GM12872 (cell line): Measurements from ENCODE around the gene GNG7.

Experiments used
- CTCF ChIP-seq: IDR thresholded peaks from 3 replicates; pipeline ENCODE4 v1.5.1; 2011; ENCODE audit warnings: low read depth, mild to moderate bottlenecking, low read length, moderate library complexity; ENCODE audit not compliant: insufficient read depth

The GNG7 gene

GRCh38 chr19:2511570-2511969, 190.9 kb downstream of the GNG7 start:
- no peak for TF ChIP-seq CTCF

- no peak for TF ChIP-seq CTCF
Measured at GRCh38 chr19:2509096-2509495, 193.4 kb downstream of the GNG7 start.

GRCh38 chr19:2507109-2507508, 195.4 kb downstream of the GNG7 start:
- TF ChIP-seq CTCF: no peak

- TF ChIP-seq CTCF: no peak
Measured at GRCh38 chr19:2503521-2504109, 198.9 kb downstream of the GNG7 start.

- TF ChIP-seq CTCF: no peak
Measured at GRCh38 chr19:2500841-2501261, 201.6 kb downstream of the GNG7 start.

- no peak for TF ChIP-seq CTCF
Measured at GRCh38 chr19:2500156-2500555, 202.3 kb downstream of the GNG7 start.

- no peak for TF ChIP-seq CTCF
Measured at GRCh38 chr19:2497186-2497585, 205.3 kb downstream of the GNG7 start.
